ENCODE results near the gene TCF7L1. TPM values are rescaled to one million over a fixed set of nuclear protein-coding genes. Genes with fewer than 3 reads are reported as not detected.
A peak's percentile ranks its signal among the peaks of the same experiment; 100 is the strongest.

TCF7L1 gene
- total RNA-seq, 1 donor from 2014 or later = 83.8 TPM

- no peak for DNase-seq (ENCODE audit: low spot score)
- peaks cover 21% of the 10 kb centered on the region for H3K36me3 Mint-ChIP-seq (ENCODE audit: low read depth, unreplicated experiment)
- H3K4me1 Mint-ChIP-seq (ENCODE audit: unreplicated experiment) = peaks cover 93% of the 10 kb centered on the region
- H3K9me3 Mint-ChIP-seq (ENCODE audit: unreplicated experiment) = no peaks in the 10 kb centered on the region
- TF ChIP-seq CTCF (IDR thresholded peaks at IDR 0.05; ENCODE audit: unreplicated experiment) = no peak
- peak overlapping the region; percentile 99 for H3K27ac Mint-ChIP-seq (ENCODE audit: unreplicated experiment)
- peaks cover 22% of the 10 kb centered on the region for H3K27me3 Mint-ChIP-seq (ENCODE audit: unreplicated experiment)
- peak overlapping the region; percentile 38 for H3K4me3 Mint-ChIP-seq (ENCODE audit: unreplicated experiment)
Observed at GRCh38 chr2:85178154-85178553, 45.0 kb downstream of the TCF7L1 start.

GRCh38 chr2:85178980-85179411 lies 45.8 kb downstream of the TCF7L1 start:
- peaks cover 96% of the 10 kb centered on the region for H3K4me1 Mint-ChIP-seq (ENCODE audit: unreplicated experiment)
- no peak overlapping the region for H3K4me3 Mint-ChIP-seq (ENCODE audit: unreplicated experiment)
- H3K27ac Mint-ChIP-seq (ENCODE audit: unreplicated experiment) = peak overlapping the region; percentile 99
- H3K27me3 Mint-ChIP-seq (ENCODE audit: unreplicated experiment) = peaks cover 19% of the 10 kb centered on the region
- peaks cover 29% of the 10 kb centered on the region for H3K36me3 Mint-ChIP-seq (ENCODE audit: low read depth, unreplicated experiment)
- peaks cover 3% of the 10 kb centered on the region for H3K9me3 Mint-ChIP-seq (ENCODE audit: unreplicated experiment)
- no peak for DNase-seq (ENCODE audit: low spot score)
- TF ChIP-seq CTCF (IDR thresholded peaks at IDR 0.05; ENCODE audit: unreplicated experiment) = no peak

GRCh38 chr2:85179541-85179940 lies 46.3 kb downstream of the TCF7L1 start:
- Mint-ChIP-seq H3K4me3 (ENCODE audit: unreplicated experiment) (peak overlapping the region; percentile 82), H3K27me3 (ENCODE audit: unreplicated experiment) (peaks cover 17% of the 10 kb centered on the region), H3K4me1 (ENCODE audit: unreplicated experiment) (peaks cover 95% of the 10 kb centered on the region), H3K27ac (ENCODE audit: unreplicated experiment) (peak overlapping the region; percentile 99), H3K36me3 (ENCODE audit: low read depth, unreplicated experiment) (peaks cover 32% of the 10 kb centered on the region), H3K9me3 (ENCODE audit: unreplicated experiment) (peaks cover 5% of the 10 kb centered on the region)
- no peak for DNase-seq (ENCODE audit: low spot score)
- TF ChIP-seq CTCF (IDR thresholded peaks at IDR 0.05; ENCODE audit: unreplicated experiment) = no peak

GRCh38 chr2:85180322-85181133 lies 47.3 kb downstream of the TCF7L1 start:
- Mint-ChIP-seq H3K27me3 (ENCODE audit: unreplicated experiment) (peaks cover 17% of the 10 kb centered on the region), H3K27ac (ENCODE audit: unreplicated experiment) (peak overlapping the region; percentile 99), H3K4me1 (ENCODE audit: unreplicated experiment) (peaks cover 95% of the 10 kb centered on the region), H3K9me3 (ENCODE audit: unreplicated experiment) (peaks cover 5% of the 10 kb centered on the region), H3K36me3 (ENCODE audit: low read depth, unreplicated experiment) (peaks cover 41% of the 10 kb centered on the region), H3K4me3 (ENCODE audit: unreplicated experiment) (peak overlapping the region; percentile 82)
- TF ChIP-seq CTCF (IDR thresholded peaks at IDR 0.05; ENCODE audit: unreplicated experiment) = no peak
- no peak for DNase-seq (ENCODE audit: low spot score)

GRCh38 chr2:85181134-85181631 lies 48.0 kb downstream of the TCF7L1 start:
- peaks cover 92% of the 10 kb centered on the region for H3K4me1 Mint-ChIP-seq (ENCODE audit: unreplicated experiment)
- H3K27ac Mint-ChIP-seq (ENCODE audit: unreplicated experiment) = peak overlapping the region; percentile 99
- peaks cover 43% of the 10 kb centered on the region for H3K36me3 Mint-ChIP-seq (ENCODE audit: low read depth, unreplicated experiment)

More at GRCh38 chr2:85181134-85181631, 48.0 kb downstream of the TCF7L1 start:
- peak; percentile 45 for DNase-seq (ENCODE audit: low spot score)
- TF ChIP-seq CTCF (IDR thresholded peaks at IDR 0.05; ENCODE audit: unreplicated experiment) = no peak
- Mint-ChIP-seq H3K4me3 (ENCODE audit: unreplicated experiment) (peak overlapping the region; percentile 43), H3K27me3 (ENCODE audit: unreplicated experiment) (peaks cover 15% of the 10 kb centered on the region), H3K9me3 (ENCODE audit: unreplicated experiment) (peaks cover 5% of the 10 kb centered on the region)

All from endothelial cell (in vitro differentiated cells).